MCF 10A (cell line): ENCODE measurements around the gene ISM2. TPM values are rescaled to one million over a fixed set of nuclear protein-coding genes. Genes with fewer than 3 reads are reported as not detected.
"Not testable (repeated sequence)": the region's sequence is repeated elsewhere in the genome, so short reads cannot be mapped to it uniquely, and the experiment has no call there.

ENCODE experiments used
- BruUV-seq: library from RNA; stranded (reverse); fragments of 400-500 nt; replicated peaks from 2 replicates; lab custom pipeline; 2021; lab: Mats Ljungman, UMichigan
- CTCF ChIA-PET: fragments of 300-600 bp; sonication (Branson Sonifier 250); formaldehyde crosslinking; extraction: SDS; loops from one replicate; lab custom pipeline; 2021; ENCODE audit warnings: antibody characterized with exemption, inconsistent platforms; lab: Yijun Ruan, JAX
- POLR2A ChIA-PET: fragments of 300-600, 350-650 bp; sonication (Branson Sonifier 250); formaldehyde crosslinking; extraction: SDS; loops from one replicate; lab custom pipeline; 2020; ENCODE audit warnings: antibody characterized with exemption, inconsistent platforms; lab: Yijun Ruan, JAX
- DNase-seq: peaks from one replicate; pipeline ENCODE4 v3.0.0-alpha.2; 2018; ENCODE audit not compliant: unreplicated experiment
- H3K27ac Mint-ChIP-seq: one replicate; pipeline ENCODE4 v1.8.0; 2022; ENCODE audit warnings: mild to moderate bottlenecking, low read depth, mixed read lengths; ENCODE audit not compliant: unreplicated experiment
- H3K27me3 Mint-ChIP-seq: one replicate; pipeline ENCODE4 v1.8.0; 2022; ENCODE audit warnings: mixed read lengths; ENCODE audit not compliant: insufficient read depth, unreplicated experiment
- H3K36me3 Mint-ChIP-seq: one replicate; pipeline ENCODE4 v1.8.0; 2022; ENCODE audit warnings: mild to moderate bottlenecking, moderate library complexity, mixed read lengths; ENCODE audit not compliant: insufficient read depth, unreplicated experiment
- H3K4me1 Mint-ChIP-seq: one replicate; pipeline ENCODE4 v1.8.0; 2022; ENCODE audit warnings: mixed read lengths; ENCODE audit not compliant: insufficient read depth, unreplicated experiment
- H3K4me3 Mint-ChIP-seq: one replicate; pipeline ENCODE4 v1.8.0; 2022; ENCODE audit warnings: mild to moderate bottlenecking, moderate library complexity, mixed read lengths; ENCODE audit not compliant: unreplicated experiment
- H3K9me3 Mint-ChIP-seq: one replicate; pipeline ENCODE4 v1.8.0; 2022; ENCODE audit warnings: mixed read lengths; ENCODE audit not compliant: unreplicated experiment
- intact Hi-C: fragments of 100-400 bp; cut with micrococcal nuclease; formaldehyde crosslinking; loops from 2 replicates; pipeline ENCODE4 v1.14.1; 2022
- total RNA-seq: library from RNA; stranded (reverse); gene quantifications from 2 replicates; pipeline ENCODE4 v1.2.3, GENCODE V29; 2022
- TF ChIP-seq, protein P1 (sequence below): fragments of 200-600 bp; IDR thresholded peaks from one replicate; pipeline ENCODE4 v1.8.0; 2022; ENCODE audit warnings: antibody characterized with exemption, mild to moderate bottlenecking; ENCODE audit not compliant: unreplicated experiment

ISM2 gene
- total RNA-seq, 1 experiment from 2014 or later = not detected

GRCh38 chr14:77543637-77544334 is 45.2 kb upstream of the ISM2 start:
- POLR2A ChIA-PET = no interaction called here
- CTCF ChIA-PET = interaction anchor here (0.6 to 3.7 kb wide), 3 partner anchors 8 to 1199 kb away, joined by 3 to 15 read pairs (median 8); no protein-coding TSS in a partner anchor
- no peak overlapping the region for H3K4me3 Mint-ChIP-seq
- H3K27ac Mint-ChIP-seq = no peak overlapping the region
- peaks cover 40% of the 10 kb centered on the region for H3K36me3 Mint-ChIP-seq
- H3K4me1 Mint-ChIP-seq = no peaks in the 10 kb centered on the region
- no peak for DNase-seq
- intact Hi-C loops = no loop called here
- TF ChIP-seq, protein P1, sequence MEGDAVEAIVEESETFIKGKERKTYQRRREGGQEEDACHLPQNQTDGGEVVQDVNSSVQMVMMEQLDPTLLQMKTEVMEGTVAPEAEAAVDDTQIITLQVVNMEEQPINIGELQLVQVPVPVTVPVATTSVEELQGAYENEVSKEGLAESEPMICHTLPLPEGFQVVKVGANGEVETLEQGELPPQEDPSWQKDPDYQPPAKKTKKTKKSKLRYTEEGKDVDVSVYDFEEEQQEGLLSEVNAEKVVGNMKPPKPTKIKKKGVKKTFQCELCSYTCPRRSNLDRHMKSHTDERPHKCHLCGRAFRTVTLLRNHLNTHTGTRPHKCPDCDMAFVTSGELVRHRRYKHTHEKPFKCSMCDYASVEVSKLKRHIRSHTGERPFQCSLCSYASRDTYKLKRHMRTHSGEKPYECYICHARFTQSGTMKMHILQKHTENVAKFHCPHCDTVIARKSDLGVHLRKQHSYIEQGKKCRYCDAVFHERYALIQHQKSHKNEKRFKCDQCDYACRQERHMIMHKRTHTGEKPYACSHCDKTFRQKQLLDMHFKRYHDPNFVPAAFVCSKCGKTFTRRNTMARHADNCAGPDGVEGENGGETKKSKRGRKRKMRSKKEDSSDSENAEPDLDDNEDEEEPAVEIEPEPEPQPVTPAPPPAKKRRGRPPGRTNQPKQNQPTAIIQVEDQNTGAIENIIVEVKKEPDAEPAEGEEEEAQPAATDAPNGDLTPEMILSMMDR = no peak
- H3K9me3 Mint-ChIP-seq = no peaks in the 10 kb centered on the region
- H3K27me3 Mint-ChIP-seq = no peaks in the 10 kb centered on the region
- no TSS peak for BruUV-seq

DNA sequence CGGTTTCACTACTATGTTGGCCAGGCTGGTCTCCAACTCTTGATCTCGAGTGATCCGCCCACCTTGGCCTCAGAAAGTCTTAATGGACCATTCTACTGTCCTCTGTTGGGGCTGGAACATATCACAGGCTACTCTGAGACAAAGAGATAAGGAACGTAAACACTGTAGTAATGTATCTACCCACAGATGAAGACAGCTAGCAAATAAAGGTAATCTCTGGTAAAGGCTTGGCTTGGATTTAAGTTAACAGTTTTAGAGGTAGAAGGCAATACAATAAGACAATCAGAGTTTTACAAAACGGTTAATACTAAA is 44.6 kb upstream of the ISM2 start:
- no peak for DNase-seq
- Mint-ChIP-seq H3K36me3 (peaks cover 35% of the 10 kb centered on the region), H3K4me1 (no peaks in the 10 kb centered on the region), H3K27me3 (no peaks in the 10 kb centered on the region), H3K27ac (no peak overlapping the region), H3K9me3 (no peaks in the 10 kb centered on the region), H3K4me3 (no peak overlapping the region)
- intact Hi-C loops = no loop called here
- ChIA-PET CTCF (interaction anchor here (0.6 to 3.7 kb wide), 4 partner anchors 8 to 1199 kb away, joined by 3 to 15 read pairs (median 6); no protein-coding TSS in a partner anchor), POLR2A (no interaction called here)
- BruUV-seq = no TSS peak
- TF ChIP-seq, protein P1 = no peak

DNA sequence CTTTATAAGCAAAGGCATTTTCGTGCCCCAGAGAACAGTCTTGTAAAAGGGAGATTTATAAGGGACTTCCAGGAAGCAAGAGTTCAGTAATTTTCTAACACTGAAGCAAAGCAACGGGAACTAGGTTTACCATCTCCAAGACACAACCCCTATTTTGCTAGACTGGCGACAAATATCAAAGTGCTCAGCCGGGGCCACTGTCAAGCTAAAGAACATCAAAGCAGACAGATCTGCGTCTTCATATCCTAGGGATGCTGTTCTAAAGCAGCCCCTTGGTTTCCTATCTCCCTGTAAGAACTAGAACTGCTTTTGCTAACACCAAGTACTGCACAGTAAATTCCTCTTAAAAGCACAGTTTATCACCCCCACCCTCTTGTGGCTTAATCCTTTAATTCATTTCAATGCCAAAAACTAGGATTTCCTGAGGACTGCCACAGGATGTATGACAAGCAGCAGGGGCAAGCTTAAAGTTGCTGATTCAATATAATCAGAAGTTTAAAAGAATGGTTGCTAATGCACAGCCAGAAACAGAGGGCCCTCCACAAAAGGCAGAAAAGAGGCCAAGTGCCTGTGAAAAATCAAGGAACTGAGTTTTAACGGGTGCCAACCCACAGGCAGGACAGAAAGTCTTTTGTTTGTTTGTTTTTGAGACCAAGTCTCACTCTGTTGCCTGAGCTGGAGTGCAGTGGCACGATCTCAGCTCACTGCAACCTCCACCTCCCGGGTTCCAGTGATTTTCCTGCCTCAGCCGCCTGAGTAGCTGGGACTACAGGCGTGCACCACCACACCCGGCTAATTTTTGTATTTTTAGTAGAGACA is 44.0 kb upstream of the ISM2 start:
- ChIA-PET CTCF (interaction anchor here (0.6 to 3.7 kb wide), 4 partner anchors 9 to 245 kb away, joined by 3 to 15 read pairs (median 6); no protein-coding TSS in a partner anchor), POLR2A (no interaction called here)
- peaks cover 30% of the 10 kb centered on the region for H3K36me3 Mint-ChIP-seq
- TF ChIP-seq, protein P1 = no peak
- no peaks in the 10 kb centered on the region for H3K27me3 Mint-ChIP-seq
- H3K9me3 Mint-ChIP-seq = no peaks in the 10 kb centered on the region
- intact Hi-C loops = no loop called here
- H3K4me1 Mint-ChIP-seq = no peaks in the 10 kb centered on the region
- BruUV-seq = no TSS peak
- H3K27ac Mint-ChIP-seq = no peak overlapping the region
- no peak for DNase-seq
- no peak overlapping the region for H3K4me3 Mint-ChIP-seq

GRCh38 chr14:77541905-77542304 is 43.3 kb upstream of the ISM2 start:
- BruUV-seq = no TSS peak
- Mint-ChIP-seq H3K27me3 (no peaks in the 10 kb centered on the region), H3K4me3 (no peak overlapping the region), H3K4me1 (no peaks in the 10 kb centered on the region), H3K9me3 (no peaks in the 10 kb centered on the region), H3K27ac (no peak overlapping the region), H3K36me3 (peaks cover 24% of the 10 kb centered on the region)
- DNase-seq = no peak
- TF ChIP-seq, protein P1 = no peak
- ChIA-PET POLR2A (interaction anchor here (0.5 kb wide), 1 partner anchor 427 kb away, joined by 3 read pairs; no protein-coding TSS in a partner anchor), CTCF (interaction anchor here (0.6 to 3.7 kb wide), 3 partner anchors 10 to 244 kb away, joined by 3 to 15 read pairs (median 8); no protein-coding TSS in a partner anchor)
- intact Hi-C loops = no loop called here

DNA sequence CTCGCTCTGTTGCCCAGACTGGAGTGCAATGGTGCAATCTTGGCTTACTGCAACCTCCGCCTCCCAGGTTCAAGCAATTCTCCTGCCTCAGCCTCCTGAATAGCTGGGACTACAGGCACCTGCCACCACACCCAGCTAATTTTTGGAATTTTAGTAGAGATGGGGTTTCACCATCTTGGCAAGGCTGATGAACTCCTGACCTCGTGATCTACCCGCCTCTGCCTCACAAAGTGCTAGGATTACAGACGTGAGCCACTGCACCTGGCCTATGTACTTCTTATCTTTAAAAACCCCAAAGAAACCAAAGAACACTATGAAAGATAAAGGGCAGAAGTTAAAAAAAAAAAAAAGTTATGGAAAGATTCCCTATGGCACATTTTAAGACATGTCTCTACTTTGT is 38.3 kb upstream of the ISM2 start:
- H3K4me3 Mint-ChIP-seq = not testable (repeated sequence)

More for the DNA sequence above, 38.3 kb upstream of the ISM2 start:
- CTCF ChIA-PET = interaction anchor here (2.7 kb wide), 1 partner anchor 15 kb away, joined by 12 read pairs; no protein-coding TSS in a partner anchor
- H3K27me3 Mint-ChIP-seq, H3K9me3 Mint-ChIP-seq, BruUV-seq, DNase-seq, H3K27ac Mint-ChIP-seq, intact Hi-C loops, H3K36me3 Mint-ChIP-seq, H3K4me1 Mint-ChIP-seq, POLR2A ChIA-PET: not testable (repeated sequence)
